GM12892 (cell line): ENCODE measurements around the gene COG3.
"Not testable (repeated sequence)": the region's sequence is repeated elsewhere in the genome, so short reads cannot be mapped to it uniquely, and the experiment has no call there.

Experiments used
- POLR2A ChIP-seq: IDR thresholded peaks from 2 replicates; pipeline ENCODE4 v1.6.1; 2011; ENCODE audit warnings: low read depth, low read length, control low read depth
- POLR2AphosphoS5 ChIP-seq: IDR thresholded peaks from 2 replicates; pipeline ENCODE4 v1.6.1; 2011; ENCODE audit warnings: low read depth, low read length, control low read depth

GRCh38 chr13:45419389-45419788 lies 45.4 kb upstream of the COG3 start:
- TF ChIP-seq POLR2AphosphoS5, POLR2A: not testable (repeated sequence)
